G401.6 (cell line): ENCODE results near the gene RAD51.
"Not testable (repeated sequence)": the region's sequence is repeated elsewhere in the genome, so short reads cannot be mapped to it uniquely, and the experiment has no call there.

Experiments
- FAIRE-seq: peaks from 2 replicates; lab custom pipeline; 2012; peaks lifted over from hg19 to GRCh38; lab: Jason Lieb, UNC

The RAD51 gene

DNA sequence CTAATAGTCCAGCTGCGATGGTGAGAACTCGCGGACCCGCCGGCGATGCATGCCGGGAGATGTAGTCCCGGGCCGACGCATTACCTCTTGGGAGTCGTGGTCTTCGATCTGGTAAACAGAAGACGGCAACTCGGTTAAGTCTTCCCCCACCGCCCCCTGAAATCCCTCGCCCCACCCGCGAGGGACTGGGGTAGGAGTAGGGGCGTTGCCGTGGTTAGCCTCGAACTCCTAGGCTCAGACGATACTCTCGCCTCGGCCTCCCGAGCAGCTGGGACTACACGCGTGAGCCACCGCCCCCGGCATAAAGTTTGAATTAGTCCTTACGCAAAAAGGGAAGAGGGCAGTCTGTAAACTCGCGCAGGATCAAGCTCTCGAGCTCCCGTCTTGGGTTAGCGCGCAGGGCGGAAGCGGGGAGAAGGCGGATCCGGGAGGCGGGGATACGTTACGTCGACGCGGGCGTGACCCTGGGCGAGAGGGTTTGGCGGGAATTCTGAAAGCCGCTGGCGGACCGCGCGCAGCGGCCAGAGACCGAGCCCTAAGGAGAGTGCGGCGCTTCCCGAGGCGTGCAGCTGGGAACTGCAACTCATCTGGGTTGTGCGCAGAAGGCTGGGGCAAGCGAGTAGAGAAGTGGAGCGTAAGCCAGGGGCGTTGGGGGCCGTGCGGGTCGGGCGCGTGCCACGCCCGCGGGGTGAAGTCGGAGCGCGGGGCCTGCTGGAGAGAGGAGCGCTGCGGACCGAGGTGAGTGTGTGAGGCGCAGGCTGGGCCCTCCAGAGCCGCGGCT lies at the start of gene RAD51:
Gene RAD51 (plus strand): TSS at position 487 of the 781 bp plus-strand sequence. CDS start 3,585 bp downstream, outside the sequence.
- FAIRE-seq: peak; percentile 79

DNA sequence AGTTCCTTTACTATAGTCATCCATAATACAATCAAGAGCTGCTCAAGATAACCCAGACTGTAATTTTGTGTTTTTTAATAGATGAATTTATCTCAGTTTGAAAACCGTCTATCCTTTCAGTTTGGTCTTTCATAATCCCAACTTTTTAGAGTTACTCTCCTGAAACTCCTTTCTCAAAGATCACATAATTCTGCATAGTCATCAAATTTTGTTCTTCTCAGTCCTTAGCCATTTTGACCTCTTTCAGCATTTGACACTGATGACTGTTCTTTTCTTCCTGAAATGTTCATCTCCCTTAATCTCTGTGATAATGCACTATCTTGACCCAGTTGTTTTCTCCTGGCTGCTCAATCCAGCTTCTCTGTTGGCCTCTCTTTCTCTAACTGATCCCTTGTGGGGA lies 47.5 kb upstream of the RAD51 start:
- no peak for FAIRE-seq

DNA sequence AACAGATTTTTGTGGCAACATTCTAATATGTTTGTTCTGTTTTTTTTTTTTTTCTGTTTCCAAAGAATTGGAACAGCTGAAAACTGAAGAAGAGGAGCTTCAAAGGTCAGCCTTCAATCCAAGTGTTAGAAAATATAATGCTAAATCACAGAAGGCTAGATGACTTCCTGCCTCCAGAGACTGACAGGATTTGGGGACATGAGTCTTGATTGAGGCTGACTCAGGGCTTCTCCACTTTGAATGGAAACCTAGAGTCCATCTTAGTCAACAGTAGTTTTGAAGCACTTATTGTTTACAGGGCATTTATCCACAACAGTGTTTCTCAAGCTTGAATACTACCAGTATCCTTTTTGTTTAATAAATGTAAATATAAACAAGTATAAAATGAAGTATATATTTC lies 44.5 kb upstream of the RAD51 start:
- FAIRE-seq: no peak

DNA sequence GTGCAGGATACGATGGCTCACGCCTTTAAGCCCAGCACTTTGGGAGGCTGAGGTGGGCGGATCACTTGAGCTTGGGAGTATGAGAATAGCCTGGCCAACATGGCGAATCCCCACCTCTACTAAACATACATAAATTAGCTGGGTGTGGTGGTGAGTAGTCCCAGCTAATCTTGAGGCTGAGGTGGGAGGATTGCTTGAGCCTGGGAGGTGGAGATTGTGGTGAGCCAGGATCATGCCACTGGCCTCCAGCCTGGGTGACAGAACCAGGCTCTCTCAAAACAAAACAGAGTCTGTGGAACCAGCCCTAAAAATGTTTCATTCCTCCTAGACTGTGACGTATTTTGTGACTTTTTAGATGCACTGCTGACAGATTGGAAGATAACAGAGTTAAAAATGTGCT lies 34.3 kb upstream of the RAD51 start:
- no peak for FAIRE-seq

DNA sequence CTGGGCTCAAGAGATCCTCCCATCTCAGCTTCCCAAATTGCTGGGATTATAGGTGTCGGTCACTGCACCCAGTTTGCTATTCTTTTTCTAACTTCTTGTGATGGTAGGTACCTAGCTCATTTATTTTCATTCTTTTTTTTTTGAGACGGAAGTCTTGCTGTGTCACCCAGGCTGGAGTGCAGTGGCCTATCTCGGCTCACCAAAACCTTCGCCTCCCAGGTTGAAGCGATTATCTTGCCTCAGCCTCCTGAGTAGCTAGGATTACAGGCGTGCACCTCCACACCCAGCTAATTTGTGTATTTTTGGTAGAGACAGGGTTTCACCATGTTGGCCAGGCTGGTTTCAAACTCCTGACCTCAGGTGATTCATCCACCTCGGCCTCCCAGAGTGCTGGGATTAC lies 30.1 kb upstream of the RAD51 start:
- no peak for FAIRE-seq

DNA sequence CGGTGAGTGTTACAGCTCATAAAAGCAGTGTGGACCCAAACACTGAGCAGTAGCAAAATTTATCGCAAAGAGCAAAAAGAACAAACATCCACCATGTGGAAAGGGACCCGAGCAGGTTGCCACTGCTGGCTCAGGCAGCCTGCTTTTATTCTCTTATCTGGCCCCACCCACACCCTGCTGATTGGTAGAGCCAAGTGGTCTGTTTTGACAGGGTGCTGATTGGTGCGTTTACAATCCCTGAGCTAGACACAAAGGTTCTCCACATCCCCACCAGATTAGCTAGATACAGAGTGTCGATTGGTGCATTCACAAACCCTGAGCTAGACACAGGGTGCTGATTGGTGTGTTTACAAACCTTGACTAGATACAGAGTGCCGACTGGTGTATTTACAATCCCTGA lies 18.7 kb upstream of the RAD51 start:
- not testable (repeated sequence) for FAIRE-seq

DNA sequence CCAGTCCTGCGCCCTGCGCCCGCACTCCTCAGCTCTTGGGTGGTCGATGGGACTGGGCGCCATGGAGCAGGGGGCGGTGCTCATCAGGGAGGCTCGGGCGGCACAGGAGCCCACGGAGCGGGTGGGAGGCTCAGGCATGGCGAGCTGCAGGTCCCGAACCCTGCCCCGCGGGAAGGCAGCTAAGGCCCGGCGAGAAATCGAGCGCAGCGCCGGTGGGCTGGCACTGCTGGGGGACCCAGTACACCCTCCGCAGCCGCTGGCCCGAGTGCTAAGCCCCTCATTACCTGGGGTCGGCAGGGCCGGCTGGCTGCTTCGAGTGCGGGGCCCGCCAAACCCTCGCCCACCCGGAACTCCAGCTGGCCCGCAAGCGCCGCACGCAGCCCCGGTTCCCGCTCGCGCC lies 18.1 kb upstream of the RAD51 start:
- FAIRE-seq: not testable (repeated sequence)

DNA sequence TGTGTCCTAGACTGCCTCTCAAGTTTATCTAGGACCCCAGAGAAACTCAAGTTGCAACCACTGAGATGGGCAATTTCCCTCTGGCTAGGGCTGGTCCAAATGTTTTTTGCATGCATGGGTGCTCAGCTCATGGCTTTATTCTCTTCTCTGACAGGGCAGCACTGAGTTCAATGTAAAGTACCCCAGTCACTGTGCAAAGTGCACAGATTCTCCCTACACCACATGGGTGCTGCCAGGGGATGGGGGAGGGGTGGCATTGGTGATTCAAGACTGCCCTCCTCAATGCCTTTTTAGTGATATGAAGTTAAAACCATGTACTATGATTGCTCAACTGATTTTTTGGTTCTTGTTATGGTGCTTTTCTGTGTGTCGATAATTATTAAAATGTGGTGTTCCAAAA lies 14.8 kb upstream of the RAD51 start:
- no peak for FAIRE-seq

DNA sequence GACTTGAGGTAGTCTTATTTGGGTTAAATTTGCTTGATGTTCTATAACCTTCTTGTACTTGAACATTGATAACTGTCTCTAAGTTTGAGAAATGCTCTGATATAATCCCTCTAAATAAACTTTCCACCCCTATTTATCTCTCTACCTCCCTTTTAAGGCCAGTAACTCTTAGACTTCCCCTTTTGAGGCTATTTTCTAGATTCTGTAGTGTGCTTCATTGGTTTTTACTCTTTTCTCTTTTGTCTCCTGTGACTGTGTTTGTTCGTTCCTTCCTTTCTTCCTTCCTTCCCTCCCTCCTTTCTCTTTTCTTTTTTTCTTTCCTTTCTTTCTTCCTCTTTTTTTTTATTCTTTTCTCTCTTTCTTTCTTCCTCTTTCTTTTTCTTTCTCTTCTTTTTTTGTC lies 14.0 kb upstream of the RAD51 start:
- FAIRE-seq: not testable (repeated sequence)

DNA sequence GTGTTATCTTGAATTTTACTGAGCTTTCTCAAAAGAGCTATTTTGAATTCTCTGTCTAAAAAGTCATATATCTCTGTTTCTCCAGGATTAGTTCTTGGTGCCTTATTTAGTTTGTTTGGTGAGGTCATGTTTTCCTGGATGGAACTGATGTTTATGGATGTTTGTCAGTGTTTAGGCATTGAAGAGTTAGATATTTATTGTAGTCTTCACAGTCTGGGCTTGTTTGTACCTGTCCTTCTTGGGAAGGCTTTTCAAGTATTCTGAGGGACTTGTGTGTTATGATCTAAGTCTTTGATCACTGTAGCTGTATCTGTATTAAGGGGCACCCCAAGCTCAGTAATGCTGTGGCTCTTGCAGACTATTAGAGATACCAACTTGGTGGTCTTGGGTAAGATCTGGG lies 10.6 kb upstream of the RAD51 start:
- no peak for FAIRE-seq

DNA sequence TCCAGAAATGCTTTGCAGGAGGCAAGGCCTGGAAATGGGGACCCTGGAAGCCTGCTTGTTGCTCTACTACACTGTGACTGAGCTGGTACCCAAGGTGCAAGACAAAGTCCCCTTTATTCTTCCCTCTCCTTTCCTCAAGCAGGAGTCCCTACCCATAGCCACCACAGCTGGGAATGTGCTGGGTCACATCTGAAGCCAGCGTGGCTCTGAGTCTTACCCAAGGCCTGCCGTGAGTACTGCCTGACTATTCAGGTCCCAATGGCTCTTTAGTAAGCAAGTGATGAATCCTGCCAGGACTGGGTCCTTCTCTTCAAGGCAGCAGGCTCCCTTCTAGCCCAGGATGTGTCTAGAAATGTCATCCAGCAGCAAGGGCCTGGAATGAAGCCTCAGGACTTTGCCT lies 9.6 kb upstream of the RAD51 start:
- no peak for FAIRE-seq

DNA sequence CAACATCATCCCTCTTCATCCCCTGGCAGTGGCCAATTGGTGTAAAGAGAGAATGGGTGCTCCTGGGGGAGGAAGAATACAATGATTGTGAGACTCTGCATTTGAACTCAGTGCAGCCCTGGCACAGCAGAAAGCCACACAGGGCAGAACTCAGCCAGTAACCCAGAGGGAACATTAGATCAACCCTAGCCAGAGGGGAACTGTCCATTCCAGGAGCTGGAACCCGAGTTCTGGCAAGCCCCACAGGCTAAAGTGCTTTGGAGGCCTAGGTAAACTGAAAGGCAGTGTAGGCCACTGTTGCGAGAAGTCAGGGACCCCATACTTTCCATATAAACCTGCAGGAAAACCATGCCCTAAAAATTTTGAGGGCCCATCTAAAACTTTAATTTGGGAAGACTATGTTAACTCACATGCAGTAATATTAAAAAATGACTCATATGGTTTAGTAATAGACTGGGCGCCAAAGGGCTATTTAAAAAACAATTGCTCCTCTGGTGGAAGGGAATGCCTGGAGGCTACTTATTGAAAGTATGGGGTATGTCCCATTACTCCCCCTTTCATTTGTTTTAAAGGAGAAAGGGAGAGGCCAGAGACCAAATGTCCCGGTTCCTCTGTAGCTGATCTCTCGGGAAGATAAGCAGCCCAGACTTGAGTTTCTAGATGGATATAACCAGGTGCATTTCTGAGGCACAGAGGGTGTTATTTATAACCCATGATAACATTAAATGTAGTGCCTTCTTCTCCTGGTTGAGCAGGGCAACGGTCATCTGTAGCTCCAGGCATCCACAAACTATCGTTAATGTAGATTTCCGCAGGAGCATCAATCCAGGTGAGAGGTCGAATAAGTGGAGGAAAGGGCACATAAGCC lies 5.8 kb upstream of the RAD51 start:
- FAIRE-seq: no peak

DNA sequence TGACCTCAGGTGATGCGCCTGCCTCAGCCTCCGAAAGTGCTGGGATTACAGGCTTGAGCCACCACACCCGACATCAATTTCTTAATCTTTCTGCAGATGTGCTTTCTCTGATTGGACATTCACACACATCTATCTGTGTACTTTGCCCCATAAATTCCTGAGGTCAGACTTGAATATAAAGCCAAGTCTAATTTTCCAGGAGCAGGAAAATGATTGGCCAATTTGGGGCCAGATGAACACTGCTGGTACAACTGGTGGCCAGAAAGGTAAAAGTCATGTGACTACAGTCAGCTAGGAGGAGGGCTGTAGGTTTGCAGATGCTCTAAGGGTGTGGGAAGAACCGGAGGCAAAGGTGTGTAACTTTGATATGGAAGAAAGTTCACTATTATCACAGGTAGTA lies 3.2 kb upstream of the RAD51 start:
- no peak for FAIRE-seq

DNA sequence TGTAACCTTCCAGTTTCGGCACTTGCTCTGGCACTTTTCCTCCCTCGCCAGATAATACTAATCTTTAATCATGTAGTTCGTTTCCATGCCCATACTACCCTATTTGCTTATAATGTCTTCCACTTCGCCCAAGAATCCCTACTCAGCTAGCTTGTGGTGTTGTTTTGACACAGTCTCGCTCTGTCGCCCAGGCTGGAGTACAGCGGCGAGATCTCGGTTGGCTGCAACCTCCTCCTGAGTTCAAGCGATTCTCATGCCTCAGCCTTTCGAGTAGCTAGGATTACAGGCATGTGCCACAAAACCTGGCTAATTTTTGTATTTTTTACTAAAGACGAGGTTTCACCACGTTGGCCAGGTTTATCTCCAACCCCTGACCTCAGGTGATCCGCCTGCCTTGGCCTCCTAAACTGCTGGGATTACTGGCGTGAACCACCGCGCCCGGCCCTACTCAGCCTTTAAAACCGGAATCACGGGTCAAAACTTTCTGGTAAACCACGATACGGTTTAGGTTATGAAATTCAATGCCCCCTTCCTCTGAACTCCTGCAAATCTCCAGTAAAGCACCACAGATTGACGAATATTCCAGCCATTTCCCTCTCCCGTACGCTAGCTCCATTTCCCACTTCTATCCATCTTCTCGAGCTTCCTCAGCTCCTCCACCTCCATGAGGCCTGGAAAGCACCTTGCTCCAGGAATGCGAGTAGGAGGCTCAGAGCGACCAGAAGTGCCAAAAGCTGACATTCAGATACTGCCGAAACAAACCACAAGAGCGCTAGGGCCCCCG lies 878 bp upstream of the RAD51 start:
- no peak for FAIRE-seq

DNA sequence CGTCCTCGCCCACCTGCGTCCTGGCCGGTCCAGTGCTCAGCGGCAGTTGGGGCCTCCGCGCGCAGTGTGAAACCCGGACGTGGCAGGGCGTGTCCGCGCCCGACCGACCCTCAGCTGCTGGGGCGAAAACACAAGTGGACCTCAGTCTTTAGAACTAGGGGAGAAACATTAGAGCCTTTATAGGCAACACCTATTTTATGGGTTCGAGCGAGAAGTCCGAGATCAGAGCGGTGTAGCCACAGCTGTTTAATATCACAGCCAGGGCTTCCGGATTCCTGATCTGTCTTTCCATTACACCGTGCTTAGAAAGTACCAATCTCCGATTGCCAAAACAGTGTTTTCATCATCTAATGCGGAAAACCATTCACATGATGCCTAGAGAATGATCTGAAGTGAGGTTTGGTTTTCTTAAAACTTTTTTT lies 506 bp downstream of the RAD51 start:
- no peak for FAIRE-seq

DNA sequence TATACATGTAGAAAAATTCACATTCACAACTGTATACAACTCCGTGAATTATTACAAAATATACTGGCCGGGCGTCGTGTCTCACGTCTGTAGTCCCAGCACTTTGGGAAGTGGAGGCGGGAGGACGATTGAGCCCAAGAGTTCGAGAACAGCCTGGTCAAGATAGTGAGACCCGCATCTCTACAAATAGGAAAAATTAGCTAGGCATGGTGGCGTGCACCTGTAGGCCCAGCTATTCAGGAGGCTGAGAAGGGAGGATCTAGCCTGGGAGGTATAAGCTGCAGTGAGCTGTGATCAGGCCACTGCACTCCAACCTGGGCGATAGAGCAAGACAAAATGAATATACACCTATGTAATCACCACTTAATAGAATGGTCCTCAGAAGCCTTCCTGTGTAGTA lies 1.3 kb downstream of the RAD51 start:
- FAIRE-seq: no peak

DNA sequence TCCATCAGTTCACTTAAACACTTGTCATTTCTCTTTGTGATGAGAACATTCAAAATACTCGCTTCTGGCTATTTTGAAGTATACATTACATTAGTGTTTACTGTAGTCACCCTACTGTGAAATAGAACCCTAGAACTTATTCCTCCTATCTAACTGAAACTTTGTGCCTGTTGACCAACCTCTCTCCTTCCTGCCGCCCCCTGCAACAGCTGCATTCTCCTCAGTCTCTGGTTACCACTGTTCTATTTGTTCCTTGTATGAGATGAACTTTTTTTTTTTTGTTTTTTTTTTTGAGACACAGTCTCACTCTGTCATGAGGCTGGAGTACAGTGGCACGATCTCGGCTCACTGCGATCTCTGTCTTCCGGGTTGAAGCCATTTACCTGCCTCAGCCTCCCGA lies 2.9 kb downstream of the RAD51 start:
- FAIRE-seq: no peak

DNA sequence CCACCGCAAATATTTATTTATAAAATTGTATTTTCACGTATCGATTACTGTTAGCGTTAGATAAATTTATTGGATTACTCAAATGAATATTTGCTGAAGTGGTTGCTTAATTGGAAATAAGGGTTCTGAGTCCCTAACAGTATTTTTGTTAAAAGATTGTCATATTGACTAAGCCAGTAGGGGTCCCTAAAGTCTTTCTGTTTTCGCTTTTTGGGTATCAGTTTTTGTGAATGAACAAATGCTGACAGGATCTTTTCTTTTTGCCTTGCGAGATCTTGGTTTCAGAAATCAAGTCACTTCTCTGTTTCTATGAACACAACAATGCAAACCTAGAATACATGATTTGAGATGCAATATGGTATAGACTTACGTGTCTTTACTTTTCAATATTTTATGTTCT lies 7.1 kb downstream of the RAD51 start:
- peak; percentile 90 for FAIRE-seq

DNA sequence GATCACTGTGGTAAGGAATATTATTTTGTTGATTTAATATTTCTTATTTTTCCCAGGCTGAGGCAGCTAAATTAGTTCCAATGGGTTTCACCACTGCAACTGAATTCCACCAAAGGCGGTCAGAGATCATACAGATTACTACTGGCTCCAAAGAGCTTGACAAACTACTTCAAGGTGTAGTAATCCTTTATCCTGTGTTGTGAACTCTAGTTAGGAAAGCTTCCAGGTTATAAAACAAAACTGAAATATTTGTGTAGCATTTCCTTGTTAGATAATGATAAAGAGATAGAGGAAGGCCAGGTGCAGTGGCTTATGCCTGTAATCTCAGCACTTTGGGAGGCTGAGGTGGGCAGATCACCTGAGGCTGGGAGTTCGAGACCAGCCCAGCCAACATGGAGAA lies 11.1 kb downstream of the RAD51 start:
- no peak for FAIRE-seq

DNA sequence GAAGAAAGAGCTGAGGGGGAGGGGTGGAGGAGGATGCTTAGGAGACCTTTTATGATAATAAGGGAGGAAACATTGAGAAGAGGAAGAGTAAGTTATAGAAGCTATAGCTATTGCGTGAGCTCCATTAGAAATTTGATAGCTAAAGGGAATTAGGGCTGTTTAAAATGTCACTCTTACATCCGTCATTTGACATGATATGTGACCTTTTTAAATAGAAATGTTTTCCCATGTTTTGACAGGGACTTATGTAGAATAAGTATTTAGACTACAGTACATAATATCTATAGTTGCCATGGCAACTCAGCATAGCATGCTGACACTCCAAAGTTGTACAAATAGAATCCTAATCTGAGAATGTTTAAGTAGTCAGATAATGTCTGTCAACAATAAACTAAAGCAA lies 19.2 kb downstream of the RAD51 start:
- FAIRE-seq: no peak

DNA sequence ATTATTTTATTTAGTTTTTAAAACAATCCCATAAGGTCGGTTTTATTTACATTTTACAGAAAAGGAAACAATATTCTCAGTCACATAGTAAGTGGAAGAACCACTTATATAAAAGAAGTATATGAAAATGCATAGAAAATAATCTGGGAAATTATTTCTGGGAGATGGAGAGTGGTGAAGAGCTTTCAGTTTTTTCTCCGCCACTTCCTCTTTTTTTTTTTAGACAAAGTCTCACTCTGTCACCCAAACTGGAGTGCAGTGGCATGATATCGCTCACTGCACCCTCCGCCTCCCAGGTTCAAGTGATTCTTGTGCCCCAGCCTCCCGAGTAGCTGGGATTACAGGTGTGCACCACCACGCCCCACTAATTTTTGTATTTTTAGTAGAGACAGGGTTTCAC lies 21.2 kb downstream of the RAD51 start:
- FAIRE-seq: no peak

DNA sequence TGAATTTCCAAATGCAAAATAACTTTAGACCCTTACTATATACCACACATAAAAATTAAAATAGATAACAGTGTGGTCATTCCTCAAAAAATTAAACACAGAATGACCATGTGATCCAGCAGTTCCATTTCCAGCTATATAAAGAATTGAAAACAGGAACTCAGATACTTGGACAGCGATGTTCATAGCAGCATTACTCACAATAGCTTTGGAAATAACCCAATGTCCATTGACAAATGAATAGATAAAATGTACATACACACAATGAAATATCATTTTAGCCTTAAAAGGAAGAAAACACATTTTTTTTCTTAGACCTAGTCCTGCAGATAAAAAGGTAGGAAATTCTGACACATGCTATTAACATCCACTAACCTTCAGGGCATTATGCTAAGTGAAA lies 26.7 kb downstream of the RAD51 start:
- no peak for FAIRE-seq

DNA sequence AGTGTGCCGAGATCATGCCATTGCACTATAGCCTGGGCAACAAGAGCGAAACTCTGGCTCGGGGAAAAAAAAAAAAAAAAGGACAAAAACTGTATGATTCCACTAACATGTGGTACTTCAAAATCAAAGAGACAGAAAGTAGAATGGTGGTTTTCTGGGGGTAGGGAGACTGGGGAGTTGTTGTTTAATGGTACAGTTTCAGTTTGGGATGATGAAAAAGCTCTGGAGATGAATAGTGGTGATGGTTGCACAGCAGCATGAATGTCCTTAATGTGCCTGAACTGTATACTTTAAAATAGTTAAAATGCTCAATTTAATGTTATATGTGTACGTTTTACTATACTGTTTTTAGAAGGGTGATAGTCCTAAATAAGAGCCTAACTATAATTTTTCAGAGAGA lies 27.4 kb downstream of the RAD51 start:
- FAIRE-seq: no peak
